Measurements from ENCODE around the gene NEDD9.
A peak's percentile ranks its signal among the peaks of the same experiment; 100 is the strongest.

The NEDD9 gene

DNA sequence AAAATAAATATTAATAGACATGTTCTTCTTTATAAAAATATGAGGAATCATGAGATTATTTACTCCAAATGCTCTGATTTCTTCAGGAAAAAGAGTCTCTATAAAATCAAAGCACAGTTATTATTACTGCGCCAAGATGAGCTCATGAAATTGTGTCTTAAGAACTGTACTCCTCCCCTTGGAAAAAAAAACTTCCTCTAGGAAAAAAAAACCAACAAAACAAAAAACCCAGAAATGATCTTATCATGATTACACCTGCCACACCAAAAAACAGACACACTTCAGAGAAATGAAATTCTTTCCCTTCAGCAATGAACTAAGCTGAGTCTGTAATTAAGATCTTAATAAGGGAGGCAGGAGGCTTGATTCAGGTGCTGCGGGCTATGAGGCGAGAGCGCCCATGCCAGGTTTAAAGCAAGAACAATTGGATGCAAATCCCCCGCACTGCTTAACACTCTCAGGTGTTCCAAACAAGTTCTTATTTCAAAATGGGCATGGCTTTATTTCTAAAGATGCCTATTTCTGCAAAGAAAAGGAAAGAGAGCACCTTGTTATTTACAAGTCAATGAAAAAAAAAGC is 9.1 kb downstream of the NEDD9 start:
- TF ChIP-seq GATA2 (IDR thresholded peaks at IDR 0.05; ENCODE audit: low read depth, low read length) (no peak), GATA3 (IDR thresholded peaks at IDR 0.05; ENCODE audit: low read depth, low read length) (no peak)

DNA sequence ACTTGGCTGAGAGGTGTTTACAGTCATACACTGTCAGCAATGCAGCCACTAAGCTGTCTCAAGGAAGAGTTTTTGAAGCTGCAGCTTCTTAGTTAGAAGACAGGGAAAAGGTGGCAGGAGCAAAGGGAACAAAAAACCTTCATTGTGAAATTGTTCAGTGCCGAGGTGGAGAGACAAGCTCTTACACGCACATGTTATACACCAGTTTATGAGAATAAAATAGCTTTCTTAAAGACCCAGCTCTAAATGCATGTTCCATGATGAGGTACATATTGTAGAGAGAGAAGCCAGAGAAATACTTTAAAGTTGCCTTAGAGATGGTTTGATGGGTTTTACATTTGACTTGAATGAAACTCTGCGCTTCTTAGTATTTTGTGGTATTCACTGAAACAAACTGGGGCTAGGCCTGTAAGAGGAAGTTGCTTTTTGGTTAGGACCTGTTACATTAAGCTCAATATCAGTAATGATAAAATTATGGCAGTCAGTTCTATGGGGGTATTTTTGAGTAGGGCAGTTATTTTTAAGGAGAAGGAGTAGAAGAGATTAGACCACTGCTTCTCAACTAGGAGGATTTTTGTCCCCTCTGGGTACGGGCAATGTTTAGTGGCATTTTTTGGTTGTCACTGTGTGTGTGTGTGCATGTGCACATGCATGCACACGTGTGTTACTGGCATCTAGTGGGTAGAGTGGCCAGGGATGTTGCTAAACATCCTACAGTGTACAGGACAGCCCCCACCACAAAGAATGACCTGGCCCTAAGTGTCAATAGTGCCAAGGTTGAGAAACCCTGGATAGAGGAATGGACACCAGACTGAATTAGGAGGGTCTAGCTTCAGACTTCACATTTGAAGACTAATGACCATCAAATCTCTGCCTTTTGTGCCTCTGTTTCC is 9.8 kb downstream of the NEDD9 start:
- TF ChIP-seq GATA3 (IDR thresholded peaks at IDR 0.05; ENCODE audit: low read depth, low read length) (no peak), GATA2 (IDR thresholded peaks at IDR 0.05; ENCODE audit: low read depth, low read length) (no peak)

DNA sequence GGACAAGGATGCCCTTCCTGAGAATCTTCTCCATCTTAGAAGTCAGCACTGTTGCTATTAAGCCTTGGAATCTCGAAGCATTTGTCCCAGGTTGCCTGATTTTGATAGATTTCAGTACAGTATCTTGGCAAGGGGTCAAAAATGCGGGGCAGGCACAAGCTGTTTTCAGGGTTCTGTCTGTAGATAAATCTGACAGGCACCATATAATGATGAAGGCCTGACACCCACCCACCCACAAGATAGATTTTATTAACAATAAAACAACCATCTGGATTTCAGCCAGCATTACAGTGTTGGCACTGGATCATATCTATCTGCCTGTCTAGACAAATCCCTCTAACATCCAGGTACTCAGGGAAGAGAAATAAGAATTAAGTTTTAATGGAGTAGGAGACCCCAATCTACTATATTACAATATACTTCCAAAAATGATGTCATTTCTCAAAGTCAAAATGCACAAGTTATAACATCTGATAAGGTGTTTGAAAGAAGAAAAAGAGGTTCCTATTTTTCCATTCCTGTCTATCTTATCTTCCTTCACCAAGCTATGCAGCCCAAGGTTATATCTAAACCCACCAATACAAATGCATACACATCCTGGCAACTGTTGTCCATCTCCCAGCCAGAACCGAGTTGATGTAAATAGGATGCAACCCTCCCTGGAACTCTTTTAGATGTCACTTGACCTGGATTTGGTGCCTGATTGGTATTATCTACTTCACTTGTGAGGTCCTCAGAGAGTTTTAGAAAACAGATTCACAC is 10.7 kb downstream of the NEDD9 start:
- TF ChIP-seq GATA3 (IDR thresholded peaks at IDR 0.05; ENCODE audit: low read depth, low read length) (peak; percentile 85), GATA2 (IDR thresholded peaks at IDR 0.05; ENCODE audit: low read depth, low read length) (peak; percentile 85)

DNA sequence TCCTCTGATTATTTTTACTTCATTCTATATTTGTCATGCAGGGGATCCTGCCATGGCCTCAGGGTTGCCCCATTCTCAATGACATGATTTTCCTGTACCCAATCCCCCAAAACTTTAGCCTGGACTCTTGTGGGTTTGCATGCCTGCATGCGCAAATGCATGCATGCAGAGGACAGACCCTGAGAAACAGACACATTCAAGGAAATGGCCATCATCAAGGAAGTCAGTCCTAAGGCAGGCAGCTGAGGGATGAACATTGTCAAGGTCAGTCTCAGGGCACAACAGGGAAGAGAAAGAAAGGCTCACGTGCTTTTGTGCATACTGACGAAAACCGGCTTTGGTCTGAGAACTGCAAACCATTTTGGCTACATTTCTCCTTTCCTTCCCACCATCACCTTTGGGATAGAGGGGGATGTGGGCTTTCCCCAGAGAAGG is 13.1 kb downstream of the NEDD9 start:
- TF ChIP-seq GATA2 (IDR thresholded peaks at IDR 0.05; ENCODE audit: low read depth, low read length): no peak
- TF ChIP-seq GATA3 (IDR thresholded peaks at IDR 0.05; ENCODE audit: low read depth, low read length): no peak

DNA sequence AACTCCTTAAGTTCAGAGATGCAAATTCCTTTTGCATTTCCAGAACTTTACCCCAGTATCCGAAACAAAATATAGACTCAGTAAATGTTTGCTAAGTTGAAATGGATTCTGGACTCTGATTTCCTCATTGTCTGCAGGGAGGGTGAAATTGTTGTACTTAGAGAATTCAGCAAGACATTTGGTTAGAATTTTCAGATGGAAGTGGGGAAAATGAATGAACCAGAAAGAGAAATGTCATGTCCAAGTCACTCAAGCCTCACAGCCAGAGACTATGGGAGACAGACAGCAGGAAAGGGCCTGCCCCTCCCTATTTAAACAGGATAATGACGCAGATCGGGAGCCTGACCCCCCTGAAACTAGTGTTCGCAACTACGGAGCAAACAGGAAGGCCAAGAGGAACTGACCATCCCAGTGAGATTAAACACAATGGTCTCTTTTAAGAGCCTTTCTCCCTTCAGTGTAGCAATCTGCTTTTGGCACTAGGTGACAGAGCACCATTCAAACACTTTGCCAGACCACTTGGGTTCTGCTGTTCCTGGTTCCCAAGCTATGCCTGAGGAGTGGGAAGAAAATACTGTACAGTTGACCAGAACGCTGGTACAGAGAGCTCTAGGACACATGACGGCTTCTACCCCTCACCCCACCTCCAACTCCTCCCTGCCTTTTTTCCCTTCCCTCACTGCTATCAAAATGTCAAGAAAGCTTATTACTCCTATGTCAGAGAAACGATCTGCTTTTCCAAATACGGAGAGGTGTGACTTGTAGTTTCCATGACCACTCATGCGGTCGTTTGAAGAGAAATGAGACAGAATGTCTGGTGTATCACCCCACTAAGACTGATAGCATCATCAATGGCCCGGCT is 13.7 kb downstream of the NEDD9 start:
- TF ChIP-seq GATA3 (IDR thresholded peaks at IDR 0.05; ENCODE audit: low read depth, low read length) (no peak), GATA2 (IDR thresholded peaks at IDR 0.05; ENCODE audit: low read depth, low read length) (no peak)

DNA sequence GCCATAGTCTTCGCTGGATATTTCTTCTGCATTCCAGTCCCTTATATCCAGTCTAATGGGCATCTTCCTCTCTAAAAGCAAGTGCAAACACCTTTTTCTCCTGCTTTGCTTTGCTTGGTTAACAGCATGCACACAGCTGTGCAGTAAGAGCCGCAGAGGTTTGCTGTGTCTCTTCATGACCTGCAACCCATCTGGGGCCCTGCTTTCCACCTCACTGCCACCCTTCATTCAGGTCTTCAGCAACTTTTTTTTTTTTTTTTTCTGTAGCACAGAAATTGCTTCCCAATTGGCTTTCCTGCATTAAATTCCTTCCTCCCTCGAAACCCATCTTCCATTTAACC is 14.4 kb downstream of the NEDD9 start:
- no peak for TF ChIP-seq GATA3 (IDR thresholded peaks at IDR 0.05; ENCODE audit: low read depth, low read length)

DNA sequence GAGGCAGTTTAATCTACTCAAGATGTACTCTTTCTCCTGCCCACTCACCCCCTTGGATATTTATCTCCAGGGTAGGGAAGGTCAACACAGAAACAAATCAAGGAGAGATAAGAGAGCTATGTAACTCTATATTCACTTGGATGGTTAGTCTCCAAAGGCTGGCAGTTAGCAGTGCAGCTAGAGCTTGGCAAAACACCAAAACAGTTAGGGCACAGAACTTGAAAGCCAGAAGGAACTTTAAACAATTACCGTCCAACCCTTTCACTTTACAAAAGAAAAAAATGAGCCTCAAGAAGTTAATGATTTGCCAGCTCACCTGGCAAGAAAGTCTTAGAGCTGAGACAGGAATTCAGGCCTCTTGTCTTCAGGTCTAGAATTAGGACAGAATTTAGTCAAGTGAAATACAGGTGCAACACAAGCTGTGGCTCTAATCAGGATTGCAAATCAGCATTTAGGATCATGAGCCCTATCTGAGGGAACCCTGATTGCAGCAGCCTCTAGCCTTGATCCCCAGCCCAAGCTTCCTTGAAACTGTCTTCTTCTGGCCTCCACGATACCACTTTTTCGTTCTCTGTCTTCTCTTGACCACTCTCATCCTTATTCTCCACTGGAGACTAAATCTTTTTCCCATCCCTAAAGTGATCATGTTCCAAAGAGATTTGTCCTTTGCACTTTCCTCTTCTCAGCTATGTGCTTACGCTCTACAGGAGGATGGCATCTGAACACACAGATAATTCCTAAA is 14.9 kb downstream of the NEDD9 start:
- TF ChIP-seq GATA3 (IDR thresholded peaks at IDR 0.05; ENCODE audit: low read depth, low read length): no peak
- TF ChIP-seq GATA2 (IDR thresholded peaks at IDR 0.05; ENCODE audit: low read depth, low read length): 0 out of 2 replicates have a peak, but pooled peaks have one; percentile 35

DNA sequence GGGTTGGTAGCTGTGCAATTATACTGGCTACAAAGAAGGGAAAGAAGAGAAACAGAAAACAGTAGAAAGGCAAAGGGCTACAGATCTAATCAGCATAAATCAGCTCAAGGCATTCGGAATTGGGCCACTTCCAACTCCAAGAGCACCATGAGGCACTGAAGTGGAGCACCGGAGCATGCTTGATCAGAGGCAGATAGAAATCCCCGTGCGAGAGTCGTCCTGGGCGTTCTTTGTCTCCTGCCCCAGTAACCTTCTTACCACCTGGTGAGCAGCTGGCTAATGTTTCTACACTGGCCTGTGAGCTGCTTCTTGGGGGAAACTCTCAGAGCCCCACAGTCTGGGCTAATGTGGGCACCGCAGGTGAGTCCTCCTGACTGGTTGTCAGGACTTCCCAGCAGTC is 16.7 kb downstream of the NEDD9 start:
- no peak for TF ChIP-seq GATA3 (IDR thresholded peaks at IDR 0.05; ENCODE audit: low read depth, low read length)
- TF ChIP-seq GATA2 (IDR thresholded peaks at IDR 0.05; ENCODE audit: low read depth, low read length): peak; percentile 62

DNA sequence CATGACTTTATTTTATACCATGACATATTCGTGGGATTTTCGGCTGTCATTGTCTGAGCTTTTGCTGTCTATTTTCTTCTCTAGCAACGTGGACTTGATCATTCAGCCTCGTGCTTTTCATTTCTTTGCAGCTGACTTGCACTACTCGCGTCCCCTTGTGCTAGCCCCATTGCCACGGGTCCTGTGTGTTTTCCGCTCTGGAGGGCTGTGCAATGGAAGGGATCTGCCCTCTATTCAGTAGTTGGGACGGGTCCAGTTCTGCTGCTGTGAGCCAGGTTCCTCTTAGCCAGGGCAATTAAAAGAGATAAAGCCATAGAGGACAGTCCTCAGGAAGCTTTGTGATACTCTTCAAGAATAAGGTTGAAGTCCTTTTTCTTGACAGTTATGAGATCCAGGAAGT is 17.6 kb downstream of the NEDD9 start:
- no peak for TF ChIP-seq GATA3 (IDR thresholded peaks at IDR 0.05; ENCODE audit: low read depth, low read length)
- TF ChIP-seq GATA2 (IDR thresholded peaks at IDR 0.05; ENCODE audit: low read depth, low read length): no peak

DNA sequence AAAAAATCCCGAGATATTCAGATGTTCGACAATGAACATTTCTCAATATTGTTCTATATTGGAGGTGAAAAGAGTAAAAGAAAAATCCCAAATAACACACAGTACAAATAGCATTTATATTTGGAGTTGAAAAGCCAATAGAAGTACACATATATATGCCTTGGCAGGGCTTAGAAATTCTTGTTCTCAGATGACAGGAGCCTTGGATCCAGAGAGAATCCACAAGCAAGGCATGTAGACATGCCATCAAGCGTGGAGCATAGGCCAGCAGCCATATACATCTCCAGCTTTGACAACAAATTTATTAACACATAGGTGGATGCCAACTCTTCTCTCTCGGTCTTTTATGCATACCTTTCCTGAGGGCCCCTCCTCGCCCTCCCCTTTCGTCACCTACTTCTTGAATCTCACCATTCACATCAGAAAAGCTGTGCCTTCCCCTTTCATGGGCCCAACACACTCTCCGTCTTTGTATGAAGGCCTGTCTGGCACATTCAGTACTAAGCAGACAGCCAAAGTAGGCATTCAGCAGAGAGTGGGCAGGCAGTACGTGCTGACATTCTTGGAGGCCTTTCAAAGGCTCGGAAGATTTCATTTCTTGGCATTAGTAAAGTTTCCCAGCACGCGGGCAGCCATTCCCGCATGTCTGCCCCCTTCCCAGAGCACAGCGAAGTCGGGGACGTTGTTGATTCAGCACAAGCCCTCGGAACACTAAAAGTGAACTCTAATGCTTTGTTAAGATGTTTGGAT is 18.2 kb downstream of the NEDD9 start:
- TF ChIP-seq GATA3 (IDR thresholded peaks at IDR 0.05; ENCODE audit: low read depth, low read length) (no peak), GATA2 (IDR thresholded peaks at IDR 0.05; ENCODE audit: low read depth, low read length) (no peak)

DNA sequence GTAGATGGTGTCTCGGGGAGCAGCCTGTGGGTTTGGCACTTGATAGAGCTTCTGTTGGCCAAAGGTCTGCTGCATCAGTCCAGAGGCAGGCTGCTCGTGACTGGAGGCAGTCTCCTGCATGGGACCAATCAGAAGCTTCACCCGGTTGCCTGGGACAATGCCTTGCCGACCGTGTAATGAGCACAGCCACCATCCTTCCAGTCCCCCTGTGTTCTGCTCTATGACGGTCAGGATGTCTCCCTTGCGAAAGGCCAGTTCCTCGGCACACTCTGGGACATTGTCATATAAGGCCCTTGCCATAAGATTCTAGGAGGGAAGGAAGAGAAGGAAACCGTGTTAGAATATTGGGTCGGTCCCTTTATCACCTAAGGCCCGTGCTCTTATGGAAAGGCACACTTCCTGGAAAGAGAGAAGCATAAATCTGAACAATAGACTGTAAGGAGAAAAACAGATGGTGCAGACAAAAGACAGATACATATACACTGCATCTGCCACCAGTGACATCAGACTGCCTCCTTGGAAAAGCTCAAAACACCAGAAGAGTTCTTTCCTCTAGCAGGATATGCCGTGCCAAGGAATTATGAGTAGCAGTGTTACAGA is 18.9 kb downstream of the NEDD9 start:
- TF ChIP-seq GATA3 (IDR thresholded peaks at IDR 0.05; ENCODE audit: low read depth, low read length) (no peak), GATA2 (IDR thresholded peaks at IDR 0.05; ENCODE audit: low read depth, low read length) (no peak)

DNA sequence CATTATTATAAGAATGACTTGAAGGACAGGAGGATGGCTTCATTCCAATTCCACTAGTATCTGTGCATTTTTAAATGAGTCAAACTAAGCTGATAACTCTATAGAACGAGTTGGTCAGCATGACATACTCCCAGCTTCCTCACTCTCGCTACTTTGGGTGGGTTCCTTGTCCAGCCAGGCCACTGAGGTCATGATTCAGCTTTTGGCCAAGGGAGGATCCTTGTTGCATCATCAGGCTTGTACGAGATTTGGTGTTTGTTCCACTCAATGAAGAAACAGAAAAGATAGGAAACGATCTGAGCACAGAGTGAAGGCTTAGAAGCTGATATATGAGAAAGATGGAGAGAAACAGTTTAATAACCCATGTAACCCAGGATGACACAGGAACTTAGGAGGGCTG is 19.8 kb downstream of the NEDD9 start:
- no peak for TF ChIP-seq GATA3 (IDR thresholded peaks at IDR 0.05; ENCODE audit: low read depth, low read length)
- no peak for TF ChIP-seq GATA2 (IDR thresholded peaks at IDR 0.05; ENCODE audit: low read depth, low read length)

Measured in SH-SY5Y (cell line).